HCT116 (cell line): ENCODE results near the gene MAT2B. TPM values are rescaled to one million over a fixed set of nuclear protein-coding genes. Genes with fewer than 3 reads are reported as not detected.

Source experiments
- ATAC-seq: fragments of 200-7000 bp; cut with Tn5 transposase; 2 replicates; pipeline ENCODE4 v1.9.1; 2020; ENCODE audit warnings: mild to moderate bottlenecking, moderate library complexity
- BruUV-seq: library from RNA; stranded (reverse); fragments of 400-500 nt; replicated peaks from 2 replicates; lab custom pipeline; 2021; lab: Mats Ljungman, UMichigan
- CTCF ChIA-PET: fragments of 300-600 bp; sonication (Branson Sonifier 250); formaldehyde crosslinking; loops from one replicate; lab custom pipeline; 2021; ENCODE audit warnings: antibody characterized with exemption; lab: Charles Lee
- POLR2A ChIA-PET: fragments of 300-600, 350-600 bp; sonication (Branson Sonifier 250); formaldehyde crosslinking; loops from one replicate; lab custom pipeline; 2021; ENCODE audit warnings: antibody characterized with exemption; lab: Charles Lee
- RAD21 ChIA-PET, 2 experiments: fragments of 300-600 bp; sonication (Branson Sonifier 250); formaldehyde crosslinking; loops; one replicate each; lab custom pipeline; 2023; ENCODE audit warnings: low total read pairs in 2 of 2; ENCODE audit not compliant: uncharacterized antibody in 2 of 2, unreplicated experiment in 2 of 2, low non-redundant PET in 1 of 2; lab: Charles Lee
- DNase-seq: peaks from one replicate; pipeline ENCODE4 v3.0.0-alpha.2; 2010; ENCODE audit warnings: low read depth, low spot score
- H2AFZ ChIP-seq: fragments of 200-600 bp; shearing (Covaris generic), sonication (generic); 2 replicates; pipeline ENCODE4 v1.6.1; 2017; ENCODE audit warnings: low read depth, mixed run types, mixed read lengths, antibody characterized with exemption, low read length; ENCODE audit not compliant: poor library complexity, severe bottlenecking
- H3K27ac ChIP-seq: 2 replicates; pipeline ENCODE4 v1.5.1; 2012; ENCODE audit warnings: low read depth, low read length
- H3K27me3 ChIP-seq: fragments of 200-600 bp; sonication (generic); 2 replicates; pipeline ENCODE4 v1.6.1; 2016; ENCODE audit warnings: mixed run types, low read length, mixed read lengths; ENCODE audit not compliant: insufficient read depth
- H3K36me3 ChIP-seq, 2 experiments: fragments of 200-500 bp in 1 of 2; fragments of 200-600 bp in 1 of 2; sonication (Bioruptor generic) in 1 of 2; sonication (generic) in 1 of 2; 2 replicates each; pipeline versions ENCODE4 v1.5.1 to v1.6.1; 2014 to 2016; ENCODE audit warnings: low read length in 2 of 2, inconsistent platforms in 1 of 2, mixed read lengths in 1 of 2, mixed run types in 1 of 2; ENCODE audit not compliant: insufficient read depth in 2 of 2, control insufficient read depth in 1 of 2
- H3K4me1 ChIP-seq, 2 experiments: fragments of 200-600 bp in 1 of 2; sonication (generic) in 1 of 2; 2 replicates each; pipeline versions ENCODE4 v1.5.1 to v1.6.1; 2012 to 2017; ENCODE audit warnings: low read length in 2 of 2, inconsistent platforms in 1 of 2, mild to moderate bottlenecking in 1 of 2, mixed read lengths in 1 of 2, mixed run types in 1 of 2, moderate library complexity in 1 of 2; ENCODE audit not compliant: insufficient read depth in 2 of 2, control insufficient read depth in 1 of 2
- H3K4me2 ChIP-seq: fragments of 200-600 bp; sonication (generic); 2 replicates; pipeline ENCODE4 v1.6.1; 2017; ENCODE audit warnings: mixed run types, low read length, mixed read lengths
- H3K4me3 ChIP-seq, 2 experiments: fragments of 200-600 bp in 1 of 2; sonication (generic) in 1 of 2; replicated peaks in 1 of 2; 2 replicates each; pipeline ENCODE4 v1.5.1; 2011 to 2016; ENCODE audit warnings: low read length in 2 of 2, control low read depth in 1 of 2, low read depth in 1 of 2, mild to moderate bottlenecking in 1 of 2, mixed read lengths in 1 of 2, mixed run types in 1 of 2
- H3K79me2 ChIP-seq: fragments of 200-600 bp; sonication (generic); 2 replicates; pipeline ENCODE4 v1.6.1; 2017; ENCODE audit warnings: mild to moderate bottlenecking, mixed run types, low read length, moderate library complexity, mixed read lengths; ENCODE audit not compliant: insufficient read depth
- H3K9ac ChIP-seq: fragments of 200-600 bp; sonication (generic); 2 replicates; pipeline ENCODE4 v1.6.1; 2016; ENCODE audit warnings: low read length, mixed read lengths
- H3K9me2 ChIP-seq: fragments of 200-600 bp; sonication (generic), shearing (Covaris generic); 2 replicates; pipeline ENCODE4 v1.6.1; 2017; ENCODE audit warnings: mixed run types, mild to moderate bottlenecking, moderate library complexity; ENCODE audit not compliant: insufficient read depth
- H3K9me3 ChIP-seq, 2 experiments: fragments of 200-500 bp in 1 of 2; fragments of 200-600 bp in 1 of 2; sonication (Bioruptor generic) in 1 of 2; sonication (generic) in 1 of 2; 2 replicates each; pipeline ENCODE4 v1.6.1; 2014 to 2017; ENCODE audit warnings: low read length in 2 of 2, mixed read lengths in 2 of 2, inconsistent platforms in 1 of 2, low read depth in 1 of 2, mild to moderate bottlenecking in 1 of 2, mixed run types in 1 of 2, moderate library complexity in 1 of 2; ENCODE audit not compliant: control insufficient read depth in 1 of 2, insufficient read depth in 1 of 2
- H4K20me1 ChIP-seq: fragments of 200-600 bp; sonication (generic), shearing (Covaris generic); 2 replicates; pipeline ENCODE4 v1.6.1; 2017; ENCODE audit warnings: mixed run types, mild to moderate bottlenecking, moderate library complexity; ENCODE audit not compliant: insufficient read depth
- CBX3 ChIP-seq: IDR thresholded peaks from 2 replicates; pipeline ENCODE4 v1.6.1; 2012; ENCODE audit warnings: low read depth
- CEBPB ChIP-seq: IDR thresholded peaks from 2 replicates; pipeline ENCODE4 v1.6.1; 2012; ENCODE audit warnings: low read depth
- EGR1 ChIP-seq: IDR thresholded peaks from 2 replicates; pipeline ENCODE4 v1.6.1; 2012; ENCODE audit warnings: low read depth
- ELF1 ChIP-seq: IDR thresholded peaks from 2 replicates; pipeline ENCODE4 v1.6.1; 2012; ENCODE audit warnings: low read depth, borderline replicate concordance
- EZH2 ChIP-seq: fragments of 200-600 bp; sonication (generic); IDR thresholded peaks from 2 replicates; pipeline ENCODE4 v1.6.1; 2017; ENCODE audit warnings: antibody characterized with exemption, mixed run types
- FOSL1 ChIP-seq: IDR thresholded peaks from 2 replicates; pipeline ENCODE4 v1.6.1; 2012; ENCODE audit warnings: low read depth
- POLR2A ChIP-seq: IDR thresholded peaks from 2 replicates; pipeline ENCODE4 v1.7.0; 2011; ENCODE audit warnings: borderline replicate concordance; ENCODE audit not compliant: insufficient read depth, insufficient read length; ENCODE audit errors: extremely low read depth
- POLR2AphosphoS5 ChIP-seq: IDR thresholded peaks from 2 replicates; pipeline ENCODE4 v1.6.1; 2011; ENCODE audit warnings: mild to moderate bottlenecking, low read depth, low read length, moderate library complexity
- RAD21 ChIP-seq: IDR thresholded peaks from 2 replicates; pipeline ENCODE4 v1.6.1; 2012; ENCODE audit warnings: low read depth, mild to moderate bottlenecking
- SIN3A ChIP-seq: IDR thresholded peaks from 2 replicates; pipeline ENCODE4 v1.6.1; 2012; ENCODE audit warnings: low read depth
- SP1 ChIP-seq: IDR thresholded peaks from 2 replicates; pipeline ENCODE4 v1.6.1; 2012; ENCODE audit warnings: low read depth
- SRF ChIP-seq: IDR thresholded peaks from 2 replicates; pipeline ENCODE4 v1.6.1; 2012; ENCODE audit warnings: low read depth
- TCF7L2 ChIP-seq: IDR thresholded peaks from 2 replicates; pipeline ENCODE4 v1.7.0; 2011; ENCODE audit warnings: borderline replicate concordance, inconsistent platforms; ENCODE audit not compliant: insufficient read depth, insufficient read length; ENCODE audit errors: extremely low read depth
- ZFX ChIP-seq: fragments of 450-650 bp; IDR thresholded peaks from 2 replicates; pipeline ENCODE4 v1.6.1; 2017
- intact Hi-C: fragments of 100-400 bp; cut with micrococcal nuclease; formaldehyde crosslinking; loops from 2 replicates; pipeline ENCODE4 v1.10.0; 2022
- total RNA-seq: library from RNA; stranded (reverse); gene quantifications from one replicate; pipeline ENCODE4 v1.2.1, GENCODE V29; 2021; ENCODE audit not compliant: unreplicated experiment
- TF ChIP-seq, protein P1 (sequence below), 3 experiments: fragments of 200-600 bp in 1 of 3; sonication (generic) in 1 of 3; IDR thresholded peaks in 2 of 3; conservative IDR thresholded peaks in 1 of 3; 2 replicates each; pipeline ENCODE4 v1.5.1; 2012 to 2017; ENCODE audit warnings: low read depth in 2 of 3, low read length in 2 of 3, antibody characterized with exemption in 1 of 3, borderline replicate concordance in 1 of 3, control low read depth in 1 of 3, mild to moderate bottlenecking in 1 of 3, mixed read lengths in 1 of 3, mixed run types in 1 of 3, moderate library complexity in 1 of 3; ENCODE audit not compliant: insufficient read depth in 1 of 3
- TF ChIP-seq, protein P2 (sequence below): IDR thresholded peaks from 2 replicates; pipeline ENCODE4 v1.6.1; 2012
- TF ChIP-seq, protein P3 (sequence below): IDR thresholded peaks from 2 replicates; pipeline ENCODE4 v1.6.1; 2012

Gene MAT2B
- total RNA-seq, 1 experiment from 2014 or later, result 45.9 TPM

DNA sequence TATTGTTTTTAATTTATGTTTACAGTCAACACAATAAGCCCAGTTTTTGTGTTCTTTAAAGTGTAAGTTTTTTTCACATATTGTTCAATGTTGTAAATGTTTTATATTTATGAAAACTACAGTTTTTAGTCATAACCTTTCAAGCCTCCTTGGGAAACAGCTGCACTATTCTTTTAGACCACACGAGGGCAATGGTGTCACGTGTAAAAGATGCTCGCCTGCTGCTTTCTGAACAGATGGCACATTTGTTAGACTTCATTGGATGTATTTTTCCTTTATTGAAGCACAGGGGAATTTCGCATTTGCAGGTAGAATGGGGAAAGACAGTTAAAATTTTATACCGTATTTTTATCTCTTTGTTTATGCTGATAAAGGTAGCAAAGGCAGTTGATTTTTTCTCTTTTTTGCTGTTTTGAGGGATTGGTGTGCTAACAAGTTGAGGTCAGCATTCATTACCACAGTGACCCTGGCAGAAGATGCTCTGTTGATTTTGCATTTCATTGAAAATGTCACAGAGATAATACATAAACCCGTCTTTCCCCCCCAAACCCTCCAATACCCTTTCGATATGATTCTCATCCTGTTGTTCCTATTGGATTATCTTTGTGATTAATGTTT, 59.0 kb downstream of the MAT2B start:
- Histone ChIP-seq H3K9me3 (no peaks in the 10 kb centered on the region), H3K36me3 (no peaks in the 10 kb centered on the region), H3K79me2 (no peaks in the 10 kb centered on the region), H3K4me1 (no peaks in the 10 kb centered on the region), H4K20me1 (no peaks in the 10 kb centered on the region), H3K27ac (no peak overlapping the region), H3K27me3 (peaks cover 40% of the 10 kb centered on the region; the same call in 1 of the 2 replicates), H3K9me2 (no peaks in the 10 kb centered on the region), H3K4me3 (no peak overlapping the region), H3K4me2 (no peak overlapping the region), H2AFZ (no peak overlapping the region), H3K9ac (no peak overlapping the region)
- no TSS peak for BruUV-seq
- TF ChIP-seq SIN3A (no peak), SRF (no peak), CBX3 (no peak), RAD21 (peak; percentile 83)
- TF ChIP-seq, protein P1, sequence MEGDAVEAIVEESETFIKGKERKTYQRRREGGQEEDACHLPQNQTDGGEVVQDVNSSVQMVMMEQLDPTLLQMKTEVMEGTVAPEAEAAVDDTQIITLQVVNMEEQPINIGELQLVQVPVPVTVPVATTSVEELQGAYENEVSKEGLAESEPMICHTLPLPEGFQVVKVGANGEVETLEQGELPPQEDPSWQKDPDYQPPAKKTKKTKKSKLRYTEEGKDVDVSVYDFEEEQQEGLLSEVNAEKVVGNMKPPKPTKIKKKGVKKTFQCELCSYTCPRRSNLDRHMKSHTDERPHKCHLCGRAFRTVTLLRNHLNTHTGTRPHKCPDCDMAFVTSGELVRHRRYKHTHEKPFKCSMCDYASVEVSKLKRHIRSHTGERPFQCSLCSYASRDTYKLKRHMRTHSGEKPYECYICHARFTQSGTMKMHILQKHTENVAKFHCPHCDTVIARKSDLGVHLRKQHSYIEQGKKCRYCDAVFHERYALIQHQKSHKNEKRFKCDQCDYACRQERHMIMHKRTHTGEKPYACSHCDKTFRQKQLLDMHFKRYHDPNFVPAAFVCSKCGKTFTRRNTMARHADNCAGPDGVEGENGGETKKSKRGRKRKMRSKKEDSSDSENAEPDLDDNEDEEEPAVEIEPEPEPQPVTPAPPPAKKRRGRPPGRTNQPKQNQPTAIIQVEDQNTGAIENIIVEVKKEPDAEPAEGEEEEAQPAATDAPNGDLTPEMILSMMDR (IDR thresholded peaks at IDR 0.05 in 2 of 3, conservative IDR thresholded peaks at IDR 0.05 in 1 of 3; ENCODE audit: borderline replicate concordance in 1 of 3, insufficient read depth in 1 of 3, low read depth in 2 of 3, low read length in 2 of 3), result peak; percentile 48 to 83 (median 77); a peak in 5 of 6 replicates
- DNase-seq (peak; percentile 48), ATAC-seq (peak; percentile 59; the same call in 1 of the 2 replicates)
- ChIA-PET CTCF (interaction anchor here (0.6 to 1.3 kb wide), 2 partner anchors 100 to 940 kb away, joined by 3 to 5 read pairs; no protein-coding TSS in a partner anchor), RAD21 (interaction anchor here in 1 of 2 experiments (1.2 kb wide), 1 partner anchor 940 kb away, joined by 4 read pairs; no protein-coding TSS in a partner anchor), POLR2A (interaction anchor here (0.6 kb wide), 1 partner anchor 40 kb away, joined by 3 read pairs; no protein-coding TSS in a partner anchor)
- intact Hi-C loops, result loop anchor here (1.0 to 10.0 kb wide), 3 partner anchors 130 to 1643 kb away; no protein-coding TSS in a partner anchor

DNA sequence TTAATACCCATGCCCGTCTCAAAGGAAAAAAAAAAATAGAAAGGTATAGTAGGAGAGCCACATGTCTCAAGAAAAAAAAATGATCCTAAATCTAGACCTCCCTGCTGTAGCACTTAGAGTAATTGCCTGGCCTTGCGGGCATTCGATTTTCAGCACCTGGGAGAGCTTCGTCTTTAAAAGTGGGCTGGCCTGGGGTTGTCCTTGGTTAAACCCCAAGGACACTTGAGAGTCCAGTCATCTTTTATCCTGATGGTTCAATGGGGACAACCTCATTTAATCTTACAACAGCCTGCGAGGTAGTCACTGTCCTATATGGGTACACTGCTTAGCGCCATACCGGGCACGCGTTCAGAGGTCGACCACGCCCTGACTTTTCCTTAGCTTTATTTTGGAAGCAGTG, 60.1 kb downstream of the MAT2B start:
- Histone ChIP-seq H3K79me2 (no peaks in the 10 kb centered on the region), H4K20me1 (no peaks in the 10 kb centered on the region), H3K9me2 (no peaks in the 10 kb centered on the region), H3K4me1 (no peaks in the 10 kb centered on the region), H3K36me3 (no peaks in the 10 kb centered on the region), H3K9ac (no peak overlapping the region), H3K27ac (no peak overlapping the region), H3K4me3 (no peak overlapping the region), H3K9me3 (no peaks in the 10 kb centered on the region), H2AFZ (no peak overlapping the region), H3K4me2 (no peak overlapping the region), H3K27me3 (peaks cover 40% of the 10 kb centered on the region; the same call in 1 of the 2 replicates)
- ATAC-seq (no peak), DNase-seq (no peak)
- BruUV-seq, result no TSS peak
- RAD21 ChIA-PET, result no interaction called here
- intact Hi-C loops, result loop anchor here (10.0 kb wide), 1 partner anchor 129 kb away; no protein-coding TSS in a partner anchor
- POLR2A ChIA-PET, result no interaction called here
- CTCF ChIA-PET, result no interaction called here
- no peak for TF ChIP-seq ZFX
- TF ChIP-seq SP1, result no peak
- no peak for TF ChIP-seq POLR2AphosphoS5
- TF ChIP-seq, protein P2, sequence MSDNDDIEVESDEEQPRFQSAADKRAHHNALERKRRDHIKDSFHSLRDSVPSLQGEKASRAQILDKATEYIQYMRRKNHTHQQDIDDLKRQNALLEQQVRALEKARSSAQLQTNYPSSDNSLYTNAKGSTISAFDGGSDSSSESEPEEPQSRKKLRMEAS, result no peak
- no peak for TF ChIP-seq FOSL1
- TF ChIP-seq CEBPB, result no peak
- TF ChIP-seq EGR1, result no peak
- TF ChIP-seq TCF7L2, result no peak
- TF ChIP-seq, protein P3, sequence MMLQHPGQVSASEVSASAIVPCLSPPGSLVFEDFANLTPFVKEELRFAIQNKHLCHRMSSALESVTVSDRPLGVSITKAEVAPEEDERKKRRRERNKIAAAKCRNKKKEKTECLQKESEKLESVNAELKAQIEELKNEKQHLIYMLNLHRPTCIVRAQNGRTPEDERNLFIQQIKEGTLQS, result no peak
- TF ChIP-seq POLR2A, result no peak
- TF ChIP-seq, protein P1 (IDR thresholded peaks at IDR 0.05 in 2 of 3, conservative IDR thresholded peaks at IDR 0.05 in 1 of 3; ENCODE audit: borderline replicate concordance in 1 of 3, insufficient read depth in 1 of 3, low read depth in 2 of 3, low read length in 2 of 3), result no peak
- TF ChIP-seq EZH2, result no peak
- no peak for TF ChIP-seq ELF1
